H7 (cell line): ENCODE data around the gene TMTC2. TPM values are rescaled to one million over a fixed set of nuclear protein-coding genes. Genes with fewer than 3 reads are reported as not detected.

Experiments used
- DNase-seq: peaks from one replicate; pipeline ENCODE4 v3.0.0; 2012
- H3K27me3 ChIP-seq: 2 replicates; pipeline ENCODE4 v1.6.0; 2011; ENCODE audit warnings: mild to moderate bottlenecking, low read length; ENCODE audit not compliant: control insufficient read depth, insufficient read depth
- H3K36me3 ChIP-seq: replicated peaks from 2 replicates; pipeline ENCODE4 v1.5.1; 2011; ENCODE audit warnings: low read length; ENCODE audit not compliant: control insufficient read depth, insufficient read depth
- H3K4me3 ChIP-seq: 2 replicates; pipeline ENCODE4 v1.5.1; 2011; ENCODE audit warnings: low read depth, mild to moderate bottlenecking, control low read depth, low read length, moderate library complexity; ENCODE audit not compliant: insufficient read depth
- total RNA-seq: library from RNA; depleted of rRNA; stranded (reverse); fragments of >200 nt; shearing (Covaris generic); gene quantifications from 2 replicates; pipeline ENCODE4 v1.2.3, GENCODE V29; 2014

The TMTC2 gene
- total RNA-seq, 1 experiment from 2014 or later, result 3.7 TPM

DNA sequence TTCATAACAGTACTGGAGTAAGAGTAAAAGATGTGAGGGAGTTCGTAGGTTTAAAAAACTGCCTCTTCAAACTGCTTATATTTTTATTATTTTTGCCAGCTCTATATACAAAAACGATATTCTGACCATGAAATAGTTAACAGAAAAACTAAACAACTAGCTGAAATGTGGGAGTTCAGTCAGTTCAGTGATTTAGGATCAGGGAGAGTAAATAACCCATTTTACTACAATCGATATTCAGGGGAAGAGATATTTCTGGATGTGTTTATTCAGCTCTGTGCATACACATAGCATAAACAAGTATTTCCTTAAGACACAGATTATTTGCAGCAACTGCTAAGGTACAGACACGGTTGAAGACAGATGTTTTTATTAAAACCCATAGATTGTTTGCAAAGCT is 470.9 kb downstream of the TMTC2 start:
- H3K36me3 ChIP-seq, result no peaks in the 10 kb centered on the region
- H3K27me3 ChIP-seq, result no peaks in the 10 kb centered on the region
- no peak for DNase-seq
- H3K4me3 ChIP-seq, result no peak overlapping the region

DNA sequence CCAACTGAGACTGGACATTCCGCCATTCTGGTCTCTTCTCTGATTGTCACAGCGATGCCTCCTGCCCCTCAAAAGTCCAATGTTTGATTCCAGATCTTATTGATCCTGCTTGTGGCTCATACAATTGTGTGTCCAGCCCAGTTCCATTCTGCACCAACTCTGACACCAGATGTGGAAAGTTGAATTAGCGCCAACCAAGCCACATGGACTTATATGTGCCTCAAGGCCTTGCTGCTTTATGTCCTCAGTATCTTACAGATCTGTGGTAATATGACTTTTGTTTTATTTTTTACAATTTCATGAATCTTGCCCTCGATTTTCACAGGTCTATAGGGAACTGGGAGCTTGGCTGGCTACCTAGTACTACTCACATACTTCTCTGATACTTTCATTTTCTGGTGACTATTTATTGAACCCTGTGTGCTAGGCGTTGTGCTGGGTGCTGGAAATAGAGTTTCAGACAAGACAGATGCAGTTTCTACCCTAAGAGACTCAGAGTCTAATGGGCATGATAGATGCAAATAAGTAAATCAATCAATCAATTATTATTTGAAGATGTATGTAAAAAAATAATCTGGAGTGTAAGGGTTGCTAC is 472.0 kb downstream of the TMTC2 start:
- H3K36me3 ChIP-seq, result no peaks in the 10 kb centered on the region
- no peaks in the 10 kb centered on the region for H3K27me3 ChIP-seq
- H3K4me3 ChIP-seq, result no peak overlapping the region
- no peak for DNase-seq

DNA sequence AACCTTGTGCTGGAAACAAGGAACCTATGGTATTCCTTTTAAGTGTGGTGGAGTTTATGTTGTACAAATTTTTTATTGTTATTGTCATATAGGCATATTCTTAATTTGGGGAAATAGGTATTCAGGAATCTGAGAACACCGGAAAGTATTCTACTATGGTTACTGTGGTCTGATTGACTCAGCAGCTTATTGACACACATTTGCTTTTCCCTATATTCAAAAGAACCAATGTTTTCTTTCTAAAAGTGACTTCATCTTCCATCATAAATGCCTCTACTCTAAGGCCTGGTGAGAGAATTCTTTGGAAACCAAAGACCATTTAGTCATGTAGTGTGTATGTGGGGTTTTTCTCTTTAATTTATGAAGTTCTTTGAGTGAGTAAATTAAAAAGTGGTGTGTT is 474.8 kb downstream of the TMTC2 start:
- Histone ChIP-seq H3K36me3 (no peaks in the 10 kb centered on the region), H3K4me3 (no peak overlapping the region), H3K27me3 (no peaks in the 10 kb centered on the region)
- no peak for DNase-seq

DNA sequence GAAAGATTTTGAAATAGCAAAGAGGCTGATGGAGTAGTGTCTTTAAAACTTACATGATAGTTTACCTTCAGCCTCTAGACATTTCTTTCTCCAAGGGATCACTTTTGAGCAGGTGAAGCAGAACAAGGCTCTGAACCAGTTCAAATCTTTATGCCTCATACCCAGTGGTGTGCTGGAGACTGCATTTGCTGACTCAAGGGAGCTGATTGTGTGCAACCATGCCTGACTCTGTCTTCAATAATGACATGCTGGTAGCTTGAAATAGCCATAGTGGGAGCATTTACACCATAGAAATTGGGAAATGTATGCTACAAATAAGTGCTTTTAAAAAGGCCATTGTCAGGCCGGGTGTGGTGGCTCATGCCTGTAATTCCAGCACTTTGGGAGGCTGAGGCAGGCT is 482.0 kb downstream of the TMTC2 start:
- DNase-seq, result no peak
- Histone ChIP-seq H3K27me3 (no peaks in the 10 kb centered on the region), H3K36me3 (no peaks in the 10 kb centered on the region), H3K4me3 (no peak overlapping the region)

DNA sequence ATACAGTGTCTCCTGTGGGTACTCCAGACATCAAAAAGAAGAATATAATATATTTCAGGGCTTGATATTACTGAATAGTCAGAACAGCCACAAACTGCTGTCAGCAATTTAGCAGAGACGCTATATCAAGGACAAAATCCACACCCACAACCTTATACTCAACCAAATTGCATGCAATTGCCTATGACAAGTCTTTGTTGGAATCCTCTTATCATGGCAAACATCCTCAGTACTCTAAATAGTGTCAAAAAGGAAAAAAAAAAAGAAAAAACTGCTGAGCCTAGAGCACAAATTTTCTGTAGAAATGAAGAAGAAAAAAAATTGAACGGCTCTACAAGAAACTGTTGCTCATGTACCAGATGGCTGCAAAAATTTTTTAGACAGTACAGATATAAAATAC is 485.7 kb downstream of the TMTC2 start:
- no peaks in the 10 kb centered on the region for H3K36me3 ChIP-seq
- H3K27me3 ChIP-seq, result no peaks in the 10 kb centered on the region
- H3K4me3 ChIP-seq, result no peak overlapping the region
- DNase-seq, result no peak

DNA sequence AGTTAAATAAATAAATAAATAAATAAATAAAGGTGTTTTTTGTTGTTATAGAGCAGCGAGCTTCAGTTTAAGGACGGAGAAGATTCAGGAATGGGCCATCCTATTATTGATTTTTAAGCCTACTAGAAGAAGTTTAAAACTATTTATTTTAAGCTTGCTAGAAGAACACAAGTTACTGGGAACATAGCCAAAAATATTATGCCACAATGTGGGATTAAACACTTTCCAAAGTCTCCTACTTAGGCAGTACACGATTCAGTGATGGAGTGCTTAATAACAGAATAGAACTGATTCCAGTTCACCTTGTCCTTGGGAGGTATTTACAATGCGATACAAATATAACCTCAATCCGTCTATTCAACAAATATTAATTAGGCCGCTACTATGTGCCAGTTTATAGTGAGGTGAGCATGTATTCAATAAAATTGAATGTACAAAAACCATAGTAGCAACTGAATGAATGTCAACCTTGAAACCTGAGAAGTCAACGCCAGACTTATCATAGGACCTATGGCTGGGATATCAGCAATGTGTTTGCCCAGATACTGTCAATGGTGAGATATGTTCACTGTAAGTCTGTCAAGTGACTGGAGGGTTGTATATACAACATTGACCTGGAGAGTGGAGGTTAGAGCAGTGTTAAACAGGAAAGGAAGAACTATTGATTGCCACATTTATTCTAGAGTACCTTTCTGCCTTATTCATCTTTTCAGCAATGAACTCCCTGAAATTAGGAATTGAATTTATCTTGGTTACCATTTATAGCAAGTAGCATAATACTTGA is 486.4 kb downstream of the TMTC2 start:
- DNase-seq, result no peak
- H3K27me3 ChIP-seq, result no peaks in the 10 kb centered on the region
- no peaks in the 10 kb centered on the region for H3K36me3 ChIP-seq
- no peak overlapping the region for H3K4me3 ChIP-seq

DNA sequence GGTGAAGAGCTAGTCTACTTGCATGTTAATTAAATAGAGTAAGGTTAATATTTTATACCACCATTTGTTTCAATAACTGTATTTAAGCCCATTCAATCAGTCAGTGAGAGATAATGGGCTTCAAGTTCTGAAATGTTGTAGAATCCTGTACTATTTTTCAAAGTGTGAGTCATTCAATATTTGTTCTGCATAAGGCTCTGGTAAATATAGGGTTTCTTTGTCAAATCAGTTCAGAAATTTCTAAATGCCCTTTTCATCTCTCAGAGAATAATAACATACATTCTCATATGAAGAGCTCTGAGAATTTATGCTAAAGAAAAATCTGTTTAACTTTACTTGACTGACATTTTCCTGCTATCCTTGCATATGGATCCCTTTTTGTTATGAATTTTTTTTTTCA is 493.3 kb downstream of the TMTC2 start:
- no peaks in the 10 kb centered on the region for H3K36me3 ChIP-seq
- H3K27me3 ChIP-seq, result no peaks in the 10 kb centered on the region
- no peak for DNase-seq

DNA sequence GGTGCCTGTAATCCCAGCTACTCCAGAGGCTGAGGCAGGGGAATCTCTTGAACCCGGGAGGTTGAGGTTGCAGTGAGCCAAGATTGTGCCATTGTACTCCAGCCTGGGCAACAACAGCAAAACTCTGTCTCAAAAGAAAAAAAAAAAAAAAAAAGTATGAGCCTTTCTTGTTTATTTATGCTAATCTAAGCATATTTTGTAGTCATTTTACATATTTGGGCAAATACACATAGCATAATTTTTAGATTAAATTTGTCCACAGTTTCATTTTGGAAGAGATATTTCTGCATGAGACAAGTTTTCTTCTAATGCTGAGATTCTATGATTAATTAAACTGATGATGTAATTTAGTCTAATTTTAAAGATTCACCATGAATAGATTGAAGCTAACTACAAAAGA is 494.4 kb downstream of the TMTC2 start:
- no peak overlapping the region for H3K4me3 ChIP-seq

More for the DNA sequence above, 493.3 kb downstream of the TMTC2 start:
- H3K4me3 ChIP-seq, result no peak overlapping the region

DNA sequence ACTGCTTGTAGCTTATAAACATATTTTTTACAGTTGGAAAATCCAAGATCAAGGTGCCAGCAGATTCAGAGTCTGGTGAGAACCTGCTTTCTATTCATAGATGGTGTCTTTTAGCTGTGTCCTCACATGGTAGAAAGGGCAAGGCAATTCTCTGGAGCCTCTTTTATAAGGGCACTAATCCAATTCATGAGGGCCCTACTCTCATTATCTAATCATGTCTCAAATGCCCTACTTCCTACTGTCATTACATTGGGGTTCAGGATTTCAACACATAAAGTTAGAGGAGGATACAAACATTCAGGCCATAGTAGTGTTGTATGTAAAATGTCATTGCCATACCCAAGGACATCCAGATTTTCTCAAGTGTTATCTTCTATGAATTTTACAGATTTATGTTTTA is 496.4 kb downstream of the TMTC2 start:
- no peak overlapping the region for H3K4me3 ChIP-seq
- no peaks in the 10 kb centered on the region for H3K27me3 ChIP-seq
- no peaks in the 10 kb centered on the region for H3K36me3 ChIP-seq
- no peak for DNase-seq

More for the DNA sequence above, 494.4 kb downstream of the TMTC2 start:
- Histone ChIP-seq H3K27me3 (no peaks in the 10 kb centered on the region), H3K36me3 (no peaks in the 10 kb centered on the region)
- DNase-seq, result no peak
